ENCODE data around the gene OPN3. TPM values are rescaled to one million over a fixed set of nuclear protein-coding genes. Genes with fewer than 3 reads are reported as not detected.

OPN3 gene
- total and polyA plus RNA-seq, 9 of the 15 experiments (the other 6 are each of a cell fraction or from before 2014, with no cell fraction given) = 4.2 to 34.6 (median 17.0) TPM

GRCh38 chr1:241639623-241640148, 483 bp downstream of the OPN3 start (continued):
- TF ChIP-seq SAP30 (IDR thresholded peaks at IDR 0.05; ENCODE audit: borderline replicate concordance, insufficient read depth, low read depth, low read length, poor library complexity, severe bottlenecking) (peak; percentile 79), LCOR (CRISPR knock-in tag; IDR thresholded peaks at IDR 0.05) (no peak), ZMIZ1 (IDR thresholded peaks at IDR 0.05; ENCODE audit: low read depth in 2 of 2, low read length in 2 of 2) (no peak), RBM22 (IDR thresholded peaks at IDR 0.05; ENCODE audit: low read depth, low read length, poor library complexity, severe bottlenecking) (peak; percentile 7), MAFF (IDR thresholded peaks at IDR 0.05; ENCODE audit: low read length) (no peak), BRF2 (IDR thresholded peaks at IDR 0.05; ENCODE audit: borderline replicate concordance, insufficient read depth, insufficient read length) (no peak), NR0B1 (IDR thresholded peaks at IDR 0.05; ENCODE audit: partially characterized antibody) (no peak), SUPT5H (IDR thresholded peaks at IDR 0.05) (peak; percentile 39; the same call in 1 of the 2 replicates), ETS2 (tag; IDR thresholded peaks at IDR 0.05; ENCODE audit: borderline replicate concordance, poor library complexity, severe bottlenecking) (peak; percentile 42), HBP1 (CRISPR knock-in tag; IDR thresholded peaks at IDR 0.05) (peak; percentile 39; the same call in 1 of the 2 replicates), ZNF431 (CRISPR knock-in tag; IDR thresholded peaks at IDR 0.05) (no peak), CTCF (IDR thresholded peaks at IDR 0.05 in 2 of 3, conservative IDR thresholded peaks at IDR 0.05 in 1 of 3; ENCODE audit: insufficient read depth in 2 of 3, low read depth in 1 of 3, low read length in 3 of 3) (peak in 2 of 3 experiments; percentile 22 to 23; a peak in 1 of 6 replicates), RUNX1 (IDR thresholded peaks at IDR 0.05; ENCODE audit: low read depth) (0 out of 2 replicates have a peak, but pooled peaks have one; percentile 47)
